ENCODE data around the gene SEPTIN6.

GRCh38 chrX:119647552-119648420 lies 45.2 kb downstream of the SEPTIN6 start:
- TF ChIP-seq JUN (CRISPR knock-in tag; IDR thresholded peaks at IDR 0.05), result no peak
- no peak for TF ChIP-seq E2F4 (CRISPR knock-in tag; IDR thresholded peaks at IDR 0.05; ENCODE audit: borderline replicate concordance, low read depth)
- no peak for TF ChIP-seq TEAD1 (CRISPR knock-in tag; IDR thresholded peaks at IDR 0.05)
- TF ChIP-seq FOXK1 (CRISPR knock-in tag; IDR thresholded peaks at IDR 0.05), result no peak
- no peak for TF ChIP-seq ATF3 (CRISPR knock-in tag; conservative IDR thresholded peaks at IDR 0.05)
- TF ChIP-seq ZNF138 (CRISPR knock-in tag; conservative IDR thresholded peaks at IDR 0.05), result no peak
- TF ChIP-seq CTCF (IDR thresholded peaks at IDR 0.05), result no peak
- TF ChIP-seq ZNF512 (CRISPR knock-in tag; IDR thresholded peaks at IDR 0.05; ENCODE audit: borderline replicate concordance), result no peak
- TF ChIP-seq SMAD4 (CRISPR knock-in tag; IDR thresholded peaks at IDR 0.05), result no peak
